Fibroblast of mammary gland (primary cell): ENCODE data around the gene TBC1D12.
"Not testable (repeated sequence)": the region's sequence is repeated elsewhere in the genome, so short reads cannot be mapped to it uniquely, and the experiment has no call there.

ENCODE experiments used
- DNase-seq: peaks from one replicate; pipeline ENCODE4 v3.0.0-alpha.2; 2010; ENCODE audit warnings: low read depth
- H3K4me3 ChIP-seq: 2 replicates; pipeline ENCODE4 v1.5.1; 2011; ENCODE audit warnings: low read depth, mild to moderate bottlenecking, low read length, moderate library complexity; ENCODE audit not compliant: control insufficient read depth
- CTCF ChIP-seq: conservative IDR thresholded peaks from 2 replicates; pipeline ENCODE4 v1.5.1; 2011; ENCODE audit warnings: low read depth, low read length, inconsistent platforms; ENCODE audit not compliant: control insufficient read depth, insufficient read depth

TBC1D12 gene

GRCh38 chr10:94383530-94383929 is 18.8 kb upstream of the TBC1D12 start:
- no peak for TF ChIP-seq CTCF
- no peak overlapping the region for H3K4me3 ChIP-seq
- DNase-seq = no peak

- DNase-seq, H3K4me3 ChIP-seq: not testable (repeated sequence)
Measured at GRCh38 chr10:94385733-94386132, 16.6 kb upstream of the TBC1D12 start.

- DNase-seq, H3K4me3 ChIP-seq: not testable (repeated sequence)
Measured at GRCh38 chr10:94392117-94392516, 10.2 kb upstream of the TBC1D12 start.

- DNase-seq = no peak
- no peak overlapping the region for H3K4me3 ChIP-seq
- TF ChIP-seq CTCF = no peak
Measured at GRCh38 chr10:94397549-94398370, 4.6 kb upstream of the TBC1D12 start.

DNA sequence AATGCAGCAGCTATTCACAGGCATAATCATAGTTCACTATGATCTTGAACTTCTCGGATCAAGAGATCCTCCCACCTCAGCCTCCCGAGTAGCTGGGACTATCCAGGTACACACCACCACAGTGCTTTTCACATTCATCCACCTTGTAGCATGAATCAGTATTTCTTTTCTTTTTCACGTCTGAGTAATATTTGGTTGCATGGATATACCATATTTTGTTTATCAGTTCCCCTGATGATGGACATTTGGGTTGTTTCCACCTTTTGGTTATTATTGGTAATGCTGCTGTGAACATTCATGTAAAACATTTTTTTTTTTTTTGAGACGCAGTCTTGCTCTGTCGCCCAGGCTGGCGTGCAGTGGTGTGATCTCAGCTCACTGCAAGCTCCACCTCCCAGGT is 3.6 kb upstream of the TBC1D12 start:
- H3K4me3 ChIP-seq = no peak overlapping the region
- no peak for TF ChIP-seq CTCF
- DNase-seq = no peak

DNA sequence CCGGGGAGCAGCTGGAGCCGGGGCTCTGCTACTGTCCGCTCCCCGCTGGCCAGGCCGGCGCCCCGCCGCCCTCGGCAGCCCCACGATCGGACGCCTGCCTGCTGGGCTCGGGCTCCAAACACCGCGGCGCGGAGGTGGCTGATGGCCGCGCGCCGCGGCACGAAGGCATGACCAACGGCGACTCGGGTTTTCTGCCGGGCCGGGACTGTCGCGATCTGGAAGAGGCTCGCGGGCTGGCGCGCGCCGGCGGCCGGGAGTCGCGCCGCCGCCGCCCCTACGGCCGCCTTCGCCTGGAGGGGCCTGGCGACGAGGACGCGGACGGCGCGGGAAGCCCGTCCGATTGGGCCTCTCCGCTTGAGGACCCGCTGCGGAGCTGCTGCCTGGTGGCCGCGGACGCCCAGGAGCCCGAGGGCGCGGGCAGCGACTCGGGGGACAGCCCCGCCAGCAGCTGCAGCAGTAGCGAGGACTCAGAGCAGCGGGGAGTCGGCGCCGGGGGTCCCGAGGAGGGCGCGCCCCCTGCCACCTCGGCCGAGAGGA is 570 bp downstream of the TBC1D12 start:
- no peak for TF ChIP-seq CTCF
- no peak for DNase-seq
- H3K4me3 ChIP-seq = peak overlapping the region; percentile 72

DNA sequence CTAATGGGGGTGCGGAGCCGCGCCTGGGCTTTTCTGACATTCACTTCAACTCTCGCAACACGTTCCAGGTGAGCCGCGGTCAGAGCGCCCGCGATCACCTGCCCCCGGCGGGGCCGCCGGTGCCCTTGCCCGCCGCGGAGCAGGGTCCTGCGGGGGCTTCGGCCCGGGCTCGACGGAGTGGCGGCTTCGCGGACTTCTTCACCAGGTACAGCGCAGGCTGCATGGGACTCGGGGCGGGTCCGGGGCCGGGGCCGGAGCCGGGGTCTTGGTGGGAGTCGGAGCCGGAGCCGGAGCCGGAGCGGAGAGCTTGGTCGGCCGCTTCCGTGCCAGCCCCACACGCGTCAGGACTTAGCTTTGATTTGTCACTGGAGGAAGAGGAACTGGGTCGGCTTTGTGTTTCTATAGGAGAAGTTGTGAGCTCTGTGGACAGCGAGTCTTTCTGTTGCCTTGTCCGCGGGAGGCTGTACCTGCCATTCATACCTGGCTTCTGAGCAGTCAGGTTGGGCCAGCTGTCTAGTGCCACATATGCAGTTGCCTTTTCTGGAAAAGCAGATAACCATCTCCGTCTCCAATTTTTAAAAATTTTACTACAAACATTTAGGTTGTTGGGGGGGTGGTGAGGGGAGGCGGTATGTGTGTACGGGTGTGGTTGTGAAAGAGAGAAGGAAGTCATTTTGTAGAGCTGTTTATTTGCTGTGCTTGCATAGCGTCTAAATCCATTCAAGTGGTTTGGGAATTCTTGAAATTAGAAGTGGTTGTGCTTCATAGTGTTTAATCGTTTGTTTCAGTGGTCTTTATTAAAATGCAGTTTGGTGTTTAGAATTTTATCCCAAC is 1.3 kb downstream of the TBC1D12 start:
- peak; percentile 66 for DNase-seq
- no peak for TF ChIP-seq CTCF
- peak overlapping the region; percentile 72 for H3K4me3 ChIP-seq
